Kidney (tissue), 14 donors: ENCODE results near the gene COL11A1. TPM values are rescaled to one million over a fixed set of nuclear protein-coding genes. Genes with fewer than 3 reads are reported as not detected.
"Not testable (repeated sequence)": the region's sequence is repeated elsewhere in the genome, so short reads cannot be mapped to it uniquely, and the experiment has no call there.

Experiments used
- DNase-seq, 5 donors: peaks; one replicate each; pipeline ENCODE4 v3.0.0-alpha.2; 2013 to 2020
- FAIRE-seq: peaks from 2 replicates; lab custom pipeline; 2012; peaks lifted over from hg19 to GRCh38; lab: Jason Lieb, UNC
- H3K27ac ChIP-seq, 2 donors: one replicate each; pipeline ENCODE4 v1.7.0; 2013; ENCODE audit warnings: low read depth in 2 of 2, low read length in 2 of 2, inconsistent platforms in 1 of 2
- H3K27me3 ChIP-seq: one replicate; pipeline ENCODE4 v1.7.1; 2013; ENCODE audit warnings: low read length, inconsistent platforms; ENCODE audit not compliant: control insufficient read depth, insufficient read depth
- H3K36me3 ChIP-seq, 3 donors: one replicate each; pipeline versions ENCODE4 v1.7.0 to v1.7.1; 2013; ENCODE audit warnings: low read length in 3 of 3, control low read depth in 1 of 3, inconsistent platforms in 1 of 3; ENCODE audit not compliant: insufficient read depth in 3 of 3, control insufficient read depth in 2 of 3
- H3K4me1 ChIP-seq, 3 donors: one replicate each; pipeline versions ENCODE4 v1.7.0 to v1.7.1; 2013; ENCODE audit warnings: low read length in 3 of 3, inconsistent platforms in 1 of 3, low read depth in 1 of 3; ENCODE audit not compliant: control insufficient read depth in 2 of 3, insufficient read depth in 2 of 3
- H3K4me3 ChIP-seq, 3 donors: one replicate each; pipeline versions ENCODE4 v1.7.0 to v1.8.1; 2013; ENCODE audit warnings: low read length in 3 of 3, control low read depth in 1 of 3, inconsistent platforms in 1 of 3
- H3K9ac ChIP-seq, 3 donors: one replicate each; pipeline versions ENCODE4 v1.7.0 to v1.7.1; 2013; ENCODE audit warnings: low read length in 3 of 3, control low read depth in 1 of 3, inconsistent platforms in 1 of 3
- H3K9me3 ChIP-seq, 3 donors: one replicate each; pipeline versions ENCODE4 v1.7.0 to v1.7.1; 2013; ENCODE audit warnings: low read length in 3 of 3, control low read depth in 1 of 3, inconsistent platforms in 1 of 3; ENCODE audit not compliant: control insufficient read depth in 2 of 3, insufficient read depth in 1 of 3
- intact Hi-C: fragments of 100-400 bp; cut with DNase I; formaldehyde crosslinking; loops from one replicate; pipeline ENCODE4 v1.11.1; 2022
- polyA plus RNA-seq: library from polyadenylated mRNA; stranded (reverse); fragments of 350-450 nt; fragmentation: Illumina TruSeq; extraction: RNeasy Lipid Tissue Mini Kit (QIAGEN cat#74804); gene quantifications from one replicate; pipeline ENCODE4 v1.2.3, GENCODE V29; 2014; ENCODE audit warnings: low read depth, low replicate concordance; ENCODE audit not compliant: insufficient read depth
- total RNA-seq: library from RNA; stranded (reverse); fragmentation: NEBNext Ultra II Directional; extraction: Animal tissue kit (Norgen Biotek cat#: 25700); gene quantifications from one replicate; pipeline ENCODE4 v1.2.1, GENCODE V29; 2021
- TF ChIP-seq, protein P1 (sequence below): IDR thresholded peaks from 3 replicates; pipeline ENCODE4 v1.5.1; 2012; ENCODE audit warnings: mild to moderate bottlenecking, moderate library complexity, borderline replicate concordance; ENCODE audit not compliant: insufficient read depth; ENCODE audit errors: extremely low read depth
- donor health status: control.
- donor health status: control.
- donor health status: control.
- donor health status: control.
- donor health status: control.
- donor health status: DM: yes; HTN: yes; CAD: no.
- donor health status: Normal renal cell carcinoma (clear cell type).

Gene COL11A1
- total and polyA plus RNA-seq, 2 donors from 2014 or later = 0.35 TPM; not detected in 1

DNA sequence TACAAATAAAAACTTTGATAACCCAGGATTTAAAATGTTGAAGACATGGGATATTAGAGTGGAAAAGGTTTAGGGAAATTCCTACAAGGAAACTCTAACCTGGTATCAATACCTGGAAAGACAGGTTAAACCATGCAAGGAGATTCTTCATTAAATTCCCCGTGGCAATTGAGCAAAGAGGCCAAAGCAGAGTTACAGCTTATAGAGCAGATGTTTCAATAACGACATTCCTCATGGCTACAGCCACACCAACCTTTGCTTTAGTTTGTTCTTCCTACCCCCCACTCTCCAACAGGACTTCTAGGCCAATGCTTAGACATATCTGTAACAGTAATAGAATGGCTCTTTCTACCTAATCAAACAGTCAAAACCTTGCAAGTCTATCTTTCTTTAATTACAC is 271.3 kb downstream of the COL11A1 start:
- no peak for DNase-seq
- H3K9me3 ChIP-seq = peaks cover 0 to 4% (median 0%) of the 10 kb centered on the region in 3 donors
- no peaks in the 10 kb centered on the region for H3K4me1 ChIP-seq
- H3K4me3 ChIP-seq = no peak overlapping the region
- no peaks in the 10 kb centered on the region for H3K36me3 ChIP-seq
- no peak overlapping the region for H3K27ac ChIP-seq
- no peak for FAIRE-seq
- H3K9ac ChIP-seq = no peak overlapping the region
- intact Hi-C loops = no loop called here
- TF ChIP-seq, protein P1, sequence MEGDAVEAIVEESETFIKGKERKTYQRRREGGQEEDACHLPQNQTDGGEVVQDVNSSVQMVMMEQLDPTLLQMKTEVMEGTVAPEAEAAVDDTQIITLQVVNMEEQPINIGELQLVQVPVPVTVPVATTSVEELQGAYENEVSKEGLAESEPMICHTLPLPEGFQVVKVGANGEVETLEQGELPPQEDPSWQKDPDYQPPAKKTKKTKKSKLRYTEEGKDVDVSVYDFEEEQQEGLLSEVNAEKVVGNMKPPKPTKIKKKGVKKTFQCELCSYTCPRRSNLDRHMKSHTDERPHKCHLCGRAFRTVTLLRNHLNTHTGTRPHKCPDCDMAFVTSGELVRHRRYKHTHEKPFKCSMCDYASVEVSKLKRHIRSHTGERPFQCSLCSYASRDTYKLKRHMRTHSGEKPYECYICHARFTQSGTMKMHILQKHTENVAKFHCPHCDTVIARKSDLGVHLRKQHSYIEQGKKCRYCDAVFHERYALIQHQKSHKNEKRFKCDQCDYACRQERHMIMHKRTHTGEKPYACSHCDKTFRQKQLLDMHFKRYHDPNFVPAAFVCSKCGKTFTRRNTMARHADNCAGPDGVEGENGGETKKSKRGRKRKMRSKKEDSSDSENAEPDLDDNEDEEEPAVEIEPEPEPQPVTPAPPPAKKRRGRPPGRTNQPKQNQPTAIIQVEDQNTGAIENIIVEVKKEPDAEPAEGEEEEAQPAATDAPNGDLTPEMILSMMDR = no peak
- H3K27me3 ChIP-seq = no peaks in the 10 kb centered on the region

DNA sequence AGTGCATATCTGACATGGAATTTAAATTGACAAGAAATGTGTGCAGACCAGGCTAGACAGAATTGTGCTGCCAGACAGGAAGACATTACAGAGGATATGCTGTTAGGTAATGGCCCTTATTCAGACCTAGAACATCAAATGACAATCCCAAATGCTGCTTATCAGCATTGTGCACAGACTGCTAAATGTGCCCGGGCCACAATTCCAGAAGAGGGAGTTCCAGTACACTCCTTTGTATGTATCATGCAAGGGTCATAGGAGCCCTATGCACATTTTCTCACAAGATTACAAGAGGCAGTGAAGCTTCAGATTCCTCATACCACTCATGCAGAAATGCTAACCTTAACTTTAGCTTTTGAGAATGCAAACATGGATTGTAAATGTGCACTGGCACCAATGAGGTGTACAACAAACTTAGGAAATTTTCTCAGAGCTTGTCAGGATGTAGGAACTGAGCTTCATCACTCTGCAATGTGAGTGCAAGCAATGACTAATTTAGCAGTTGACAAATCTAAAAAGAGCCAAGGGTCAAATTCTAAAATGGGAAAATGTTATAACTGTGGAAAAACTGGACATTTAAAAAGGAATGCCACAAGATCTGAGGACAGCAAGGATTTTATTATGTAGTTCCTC is 273.5 kb downstream of the COL11A1 start:
- H3K4me1 ChIP-seq = no peaks in the 10 kb centered on the region
- no peak for FAIRE-seq
- no peak overlapping the region for H3K27ac ChIP-seq
- no peak for DNase-seq
- no peaks in the 10 kb centered on the region for H3K36me3 ChIP-seq
- peaks cover 0 to 4% (median 0%) of the 10 kb centered on the region in 3 donors for H3K9me3 ChIP-seq
- no peak overlapping the region for H3K4me3 ChIP-seq
- intact Hi-C loops = no loop called here
- TF ChIP-seq, protein P1 = no peak
- H3K27me3 ChIP-seq = no peaks in the 10 kb centered on the region
- no peak overlapping the region for H3K9ac ChIP-seq

DNA sequence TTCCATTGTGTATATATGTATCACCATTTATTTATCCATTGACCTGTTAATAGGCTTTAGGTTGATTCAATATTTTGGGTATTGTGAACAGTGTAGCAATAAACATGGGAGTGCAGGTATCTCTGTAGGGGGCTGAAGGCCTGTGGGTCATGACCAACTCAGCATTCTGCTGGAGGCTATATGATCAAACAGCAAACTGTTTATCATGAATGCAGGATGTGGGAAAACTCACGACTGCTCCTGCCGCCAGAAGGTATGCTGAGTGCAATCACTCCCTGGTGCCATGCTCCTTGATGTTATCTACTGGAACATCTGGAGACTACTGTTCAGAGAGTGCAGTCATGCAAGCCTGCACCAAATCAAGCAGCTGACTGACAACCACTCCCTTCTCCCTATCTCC is 275.2 kb downstream of the COL11A1 start:
- FAIRE-seq = no peak
- intact Hi-C loops = no loop called here
- H3K9me3 ChIP-seq = peaks cover 0 to 4% (median 0%) of the 10 kb centered on the region in 3 donors

GRCh38 chr1:102826706-102827105 is 281.6 kb downstream of the COL11A1 start:
- intact Hi-C loops, H3K4me1 ChIP-seq, DNase-seq, H3K4me3 ChIP-seq, H3K27ac ChIP-seq, FAIRE-seq, H3K9me3 ChIP-seq, H3K9ac ChIP-seq, H3K27me3 ChIP-seq, H3K36me3 ChIP-seq: not testable (repeated sequence)

More for the DNA sequence above, 275.2 kb downstream of the COL11A1 start:
- Histone ChIP-seq H3K27me3 (no peaks in the 10 kb centered on the region), H3K36me3 (no peaks in the 10 kb centered on the region), H3K4me1 (no peaks in the 10 kb centered on the region), H3K27ac (no peak overlapping the region), H3K4me3 (no peak overlapping the region), H3K9ac (no peak overlapping the region)
- TF ChIP-seq, protein P1 = no peak
- DNase-seq = no peak
